ENCODE data around the gene ITIH5. TPM values are rescaled to one million over a fixed set of nuclear protein-coding genes. Genes with fewer than 3 reads are reported as not detected.
A peak's percentile ranks its signal among the peaks of the same experiment; 100 is the strongest.

ITIH5 gene
- total and polyA plus RNA-seq, 2 of the 13 experiments (the other 11 are each of a cell fraction or from before 2014, with no cell fraction given): 4.7 to 8.9 TPM

DNA sequence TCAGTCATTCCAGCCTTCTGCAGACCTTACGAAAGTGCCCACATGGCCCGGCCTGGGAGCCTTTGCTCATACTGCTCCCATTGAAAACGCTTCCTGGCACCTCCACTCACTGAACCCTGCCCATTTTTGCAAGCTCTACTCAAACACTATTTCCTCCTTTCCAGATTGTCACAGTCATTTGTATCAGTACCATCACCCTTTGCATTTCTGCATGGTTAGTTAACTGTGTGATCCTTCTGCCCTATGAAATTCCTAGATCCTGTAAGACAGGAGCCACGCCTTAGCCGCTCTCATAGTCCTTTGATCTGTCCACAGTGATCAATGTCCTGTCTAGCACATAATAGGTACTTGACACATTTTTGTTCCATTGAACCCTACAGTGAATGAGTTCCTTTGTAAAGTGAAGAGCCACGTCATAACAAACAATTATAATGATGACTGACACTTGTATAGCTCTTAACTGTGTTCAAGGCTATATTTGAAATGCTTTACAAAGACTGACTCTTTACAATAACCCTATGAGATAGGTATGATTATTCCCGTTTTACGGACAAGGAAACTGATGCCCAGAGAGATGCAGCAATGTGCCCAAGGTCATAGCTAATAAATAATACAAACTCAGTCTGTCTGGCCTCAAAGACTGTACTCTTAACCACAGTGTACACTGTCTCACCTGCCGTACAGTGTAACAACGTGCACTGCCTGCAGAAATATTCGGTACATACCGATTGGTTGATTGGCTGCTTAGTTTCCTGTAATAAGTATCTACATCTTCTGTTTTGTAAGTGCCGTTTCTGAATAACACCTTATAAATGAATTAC, 19.8 kb upstream of the ITIH5 start (continued):
- TF ChIP-seq, protein P1, sequence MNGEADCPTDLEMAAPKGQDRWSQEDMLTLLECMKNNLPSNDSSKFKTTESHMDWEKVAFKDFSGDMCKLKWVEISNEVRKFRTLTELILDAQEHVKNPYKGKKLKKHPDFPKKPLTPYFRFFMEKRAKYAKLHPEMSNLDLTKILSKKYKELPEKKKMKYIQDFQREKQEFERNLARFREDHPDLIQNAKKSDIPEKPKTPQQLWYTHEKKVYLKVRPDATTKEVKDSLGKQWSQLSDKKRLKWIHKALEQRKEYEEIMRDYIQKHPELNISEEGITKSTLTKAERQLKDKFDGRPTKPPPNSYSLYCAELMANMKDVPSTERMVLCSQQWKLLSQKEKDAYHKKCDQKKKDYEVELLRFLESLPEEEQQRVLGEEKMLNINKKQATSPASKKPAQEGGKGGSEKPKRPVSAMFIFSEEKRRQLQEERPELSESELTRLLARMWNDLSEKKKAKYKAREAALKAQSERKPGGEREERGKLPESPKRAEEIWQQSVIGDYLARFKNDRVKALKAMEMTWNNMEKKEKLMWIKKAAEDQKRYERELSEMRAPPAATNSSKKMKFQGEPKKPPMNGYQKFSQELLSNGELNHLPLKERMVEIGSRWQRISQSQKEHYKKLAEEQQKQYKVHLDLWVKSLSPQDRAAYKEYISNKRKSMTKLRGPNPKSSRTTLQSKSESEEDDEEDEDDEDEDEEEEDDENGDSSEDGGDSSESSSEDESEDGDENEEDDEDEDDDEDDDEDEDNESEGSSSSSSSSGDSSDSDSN (CRISPR knock-in tag; IDR thresholded peaks at IDR 0.05): no peak; the same call in 1 of the 2 replicates
- TF ChIP-seq HDAC6 (IDR thresholded peaks at IDR 0.05; ENCODE audit: low read depth, low read length) (no peak), FOXO1 (CRISPR knock-in tag; IDR thresholded peaks at IDR 0.05) (peak; percentile 84), CBFB (CRISPR knock-in tag; IDR thresholded peaks at IDR 0.05) (peak; percentile 85), ZSCAN30 (CRISPR knock-in tag; IDR thresholded peaks at IDR 0.05) (no peak; the same call in 1 of the 2 replicates), JDP2 (CRISPR knock-in tag; IDR thresholded peaks at IDR 0.05; ENCODE audit: borderline replicate concordance) (no peak; the same call in 1 of the 2 replicates), ZNF367 (CRISPR knock-in tag; IDR thresholded peaks at IDR 0.05; ENCODE audit: borderline replicate concordance) (no peak), CREM (IDR thresholded peaks at IDR 0.05) (peak; percentile 98), CREM (CRISPR knock-in tag; IDR thresholded peaks at IDR 0.05) (no peak), SPEN (CRISPR knock-in tag; IDR thresholded peaks at IDR 0.05; ENCODE audit: low read depth) (no peak; the same call in 1 of the 2 replicates), ATM (IDR thresholded peaks at IDR 0.05; ENCODE audit: borderline replicate concordance) (no peak), PLRG1 (conservative IDR thresholded peaks at IDR 0.05) (no peak), ZNF839 (CRISPR knock-in tag; IDR thresholded peaks at IDR 0.05; ENCODE audit: borderline replicate concordance) (no peak), TAF15 (IDR thresholded peaks at IDR 0.05; ENCODE audit: low read depth, low read length, poor library complexity, severe bottlenecking) (no peak), ZNF17 (CRISPR knock-in tag; IDR thresholded peaks at IDR 0.05) (no peak), THAP11 (CRISPR knock-in tag; IDR thresholded peaks at IDR 0.05) (peak; percentile 56), EP300 (IDR thresholded peaks at IDR 0.05; ENCODE audit: low read depth in 2 of 2, low read length in 2 of 2) (peak; percentile 97 to 98), EP300 (CRISPR knock-in tag; IDR thresholded peaks at IDR 0.05; ENCODE audit: borderline replicate concordance) (peak; percentile 100), ZNF570 (CRISPR knock-in tag; IDR thresholded peaks at IDR 0.05; ENCODE audit: borderline replicate concordance) (no peak), ELF4 (CRISPR knock-in tag; IDR thresholded peaks at IDR 0.05; ENCODE audit: borderline replicate concordance) (no peak), POLR2A (IDR thresholded peaks at IDR 0.05; ENCODE audit: insufficient read depth in 1 of 2, low read depth in 2 of 2, low read length in 2 of 2) (no peak), TBL1XR1 (IDR thresholded peaks at IDR 0.05; ENCODE audit: borderline replicate concordance, low read length, partially characterized antibody) (peak; percentile 64), ZFAT (CRISPR knock-in tag; conservative IDR thresholded peaks at IDR 0.05) (no peak), CAMTA2 (CRISPR knock-in tag; IDR thresholded peaks at IDR 0.05; ENCODE audit: borderline replicate concordance) (no peak)
- TF ChIP-seq, protein P2, sequence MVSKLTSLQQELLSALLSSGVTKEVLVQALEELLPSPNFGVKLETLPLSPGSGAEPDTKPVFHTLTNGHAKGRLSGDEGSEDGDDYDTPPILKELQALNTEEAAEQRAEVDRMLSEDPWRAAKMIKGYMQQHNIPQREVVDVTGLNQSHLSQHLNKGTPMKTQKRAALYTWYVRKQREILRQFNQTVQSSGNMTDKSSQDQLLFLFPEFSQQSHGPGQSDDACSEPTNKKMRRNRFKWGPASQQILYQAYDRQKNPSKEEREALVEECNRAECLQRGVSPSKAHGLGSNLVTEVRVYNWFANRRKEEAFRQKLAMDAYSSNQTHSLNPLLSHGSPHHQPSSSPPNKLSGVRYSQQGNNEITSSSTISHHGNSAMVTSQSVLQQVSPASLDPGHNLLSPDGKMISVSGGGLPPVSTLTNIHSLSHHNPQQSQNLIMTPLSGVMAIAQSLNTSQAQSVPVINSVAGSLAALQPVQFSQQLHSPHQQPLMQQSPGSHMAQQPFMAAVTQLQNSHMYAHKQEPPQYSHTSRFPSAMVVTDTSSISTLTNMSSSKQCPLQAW (CRISPR knock-in tag; IDR thresholded peaks at IDR 0.05): no peak
